Activated B cell treated with CpG ODN at 0.5 μM for 24 hours (primary cell): ENCODE measurements around the gene BNC2. TPM values are rescaled to one million over a fixed set of nuclear protein-coding genes. Genes with fewer than 3 reads are reported as not detected.

Experiments
- ATAC-seq: fragments of 200-7000 bp; cut with Tn5 transposase; one replicate; pipeline ENCODE4 v1.10.0; 2021; ENCODE audit warnings: low read depth, mild to moderate bottlenecking, moderate library complexity
- CTCF ChIA-PET: fragments of 350-600 bp; sonication (Branson Sonifier 250); formaldehyde crosslinking; loops from one replicate; lab custom pipeline; 2021; ENCODE audit warnings: antibody characterized with exemption; lab: Charles Lee
- POLR2A ChIA-PET: fragments of 350-600 bp; sonication (Branson Sonifier 250); formaldehyde crosslinking; loops from one replicate; lab custom pipeline; 2021; ENCODE audit warnings: antibody characterized with exemption; lab: Charles Lee
- DNase-seq: peaks from one replicate; pipeline ENCODE4 v3.0.0; 2022
- H3K27ac Mint-ChIP-seq: one replicate; pipeline ENCODE4 v1.8.0; 2020; ENCODE audit warnings: mixed read lengths
- H3K27me3 Mint-ChIP-seq: one replicate; pipeline ENCODE4 v1.8.0; 2021; ENCODE audit warnings: mixed read lengths
- H3K36me3 Mint-ChIP-seq: one replicate; pipeline ENCODE4 v1.8.0; 2021; ENCODE audit warnings: low read depth, mixed read lengths
- H3K4me1 Mint-ChIP-seq: one replicate; pipeline ENCODE4 v1.8.0; 2021; ENCODE audit warnings: mixed read lengths
- H3K4me3 Mint-ChIP-seq: one replicate; pipeline ENCODE4 v1.8.0; 2020; ENCODE audit warnings: mild to moderate bottlenecking, mixed read lengths
- H3K9me3 Mint-ChIP-seq: one replicate; pipeline ENCODE4 v1.8.0; 2020; ENCODE audit warnings: mixed read lengths
- intact Hi-C: fragments of 100-400 bp; cut with micrococcal nuclease; formaldehyde crosslinking; loops from one replicate; pipeline ENCODE4 v1.15.1; 2024
- total RNA-seq: library from RNA; stranded (reverse); gene quantifications from 2 replicates; pipeline ENCODE4 v1.2.3, GENCODE V29; 2022
- TF ChIP-seq, protein P1 (sequence below): fragments of 200-600 bp; IDR thresholded peaks from one replicate; pipeline ENCODE4 v1.8.0; 2022; ENCODE audit warnings: antibody characterized with exemption, mild to moderate bottlenecking

Gene BNC2
- total RNA-seq, 1 donor from 2014 or later: not detected

DNA sequence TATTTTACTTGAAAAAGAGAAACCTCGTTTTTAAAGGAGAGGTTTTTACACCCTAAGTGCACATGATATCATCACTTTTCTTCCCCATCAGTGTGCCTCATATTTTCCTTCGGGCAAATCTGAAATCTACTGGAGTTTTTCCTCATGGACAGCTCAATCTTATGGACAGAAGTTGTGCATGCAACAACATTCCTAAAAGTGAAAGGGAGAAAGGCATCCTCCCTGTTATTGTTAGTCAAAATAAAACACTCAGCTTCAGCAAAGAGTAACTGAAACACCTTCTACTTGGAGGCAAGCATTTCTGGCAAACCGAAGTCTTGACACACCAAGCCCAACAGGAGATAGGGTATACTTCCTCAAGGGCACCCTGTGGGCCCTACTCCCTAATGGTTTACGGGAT lies 217.9 kb downstream of the BNC2 start:
- intact Hi-C loops: no loop called here
- DNase-seq (no peak), ATAC-seq (no peak)
- ChIA-PET CTCF (no interaction called here), POLR2A (no interaction called here)
- Mint-ChIP-seq H3K36me3 (no peaks in the 10 kb centered on the region), H3K4me3 (no peak overlapping the region), H3K4me1 (no peaks in the 10 kb centered on the region), H3K27ac (no peak overlapping the region), H3K9me3 (no peaks in the 10 kb centered on the region), H3K27me3 (no peaks in the 10 kb centered on the region)
- TF ChIP-seq, protein P1, sequence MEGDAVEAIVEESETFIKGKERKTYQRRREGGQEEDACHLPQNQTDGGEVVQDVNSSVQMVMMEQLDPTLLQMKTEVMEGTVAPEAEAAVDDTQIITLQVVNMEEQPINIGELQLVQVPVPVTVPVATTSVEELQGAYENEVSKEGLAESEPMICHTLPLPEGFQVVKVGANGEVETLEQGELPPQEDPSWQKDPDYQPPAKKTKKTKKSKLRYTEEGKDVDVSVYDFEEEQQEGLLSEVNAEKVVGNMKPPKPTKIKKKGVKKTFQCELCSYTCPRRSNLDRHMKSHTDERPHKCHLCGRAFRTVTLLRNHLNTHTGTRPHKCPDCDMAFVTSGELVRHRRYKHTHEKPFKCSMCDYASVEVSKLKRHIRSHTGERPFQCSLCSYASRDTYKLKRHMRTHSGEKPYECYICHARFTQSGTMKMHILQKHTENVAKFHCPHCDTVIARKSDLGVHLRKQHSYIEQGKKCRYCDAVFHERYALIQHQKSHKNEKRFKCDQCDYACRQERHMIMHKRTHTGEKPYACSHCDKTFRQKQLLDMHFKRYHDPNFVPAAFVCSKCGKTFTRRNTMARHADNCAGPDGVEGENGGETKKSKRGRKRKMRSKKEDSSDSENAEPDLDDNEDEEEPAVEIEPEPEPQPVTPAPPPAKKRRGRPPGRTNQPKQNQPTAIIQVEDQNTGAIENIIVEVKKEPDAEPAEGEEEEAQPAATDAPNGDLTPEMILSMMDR: no peak

DNA sequence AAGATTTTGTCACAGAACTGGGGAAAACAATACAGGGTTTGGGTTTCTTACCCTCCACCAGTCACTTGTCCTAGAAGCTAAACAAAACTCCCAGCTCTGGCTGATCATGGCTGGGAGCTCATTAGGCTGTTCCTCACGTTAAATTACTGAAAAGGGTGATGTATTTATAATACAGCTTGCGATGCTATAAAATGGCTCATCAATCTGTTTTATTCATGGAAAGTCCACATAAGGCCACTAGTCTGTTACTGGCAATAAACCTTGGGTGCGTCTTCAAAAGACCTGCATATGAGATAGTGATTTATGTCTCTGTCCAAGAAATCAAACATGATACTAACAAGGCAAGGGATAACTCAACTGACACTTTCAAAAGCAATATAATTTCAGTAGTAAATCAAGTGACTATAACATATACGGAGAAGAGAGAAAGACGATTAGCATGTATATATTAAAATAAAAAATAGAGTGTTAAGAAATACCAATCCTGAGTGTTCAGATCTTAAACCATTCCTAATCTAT lies 219.0 kb downstream of the BNC2 start:
- ATAC-seq (no peak), DNase-seq (no peak)
- ChIA-PET CTCF (no interaction called here), POLR2A (no interaction called here)
- H3K36me3 Mint-ChIP-seq: no peaks in the 10 kb centered on the region
- no peaks in the 10 kb centered on the region for H3K4me1 Mint-ChIP-seq
- H3K27me3 Mint-ChIP-seq: no peaks in the 10 kb centered on the region
- no peaks in the 10 kb centered on the region for H3K9me3 Mint-ChIP-seq
- H3K4me3 Mint-ChIP-seq: no peak overlapping the region
- intact Hi-C loops: no loop called here
- TF ChIP-seq, protein P1: no peak
- H3K27ac Mint-ChIP-seq: no peak overlapping the region

DNA sequence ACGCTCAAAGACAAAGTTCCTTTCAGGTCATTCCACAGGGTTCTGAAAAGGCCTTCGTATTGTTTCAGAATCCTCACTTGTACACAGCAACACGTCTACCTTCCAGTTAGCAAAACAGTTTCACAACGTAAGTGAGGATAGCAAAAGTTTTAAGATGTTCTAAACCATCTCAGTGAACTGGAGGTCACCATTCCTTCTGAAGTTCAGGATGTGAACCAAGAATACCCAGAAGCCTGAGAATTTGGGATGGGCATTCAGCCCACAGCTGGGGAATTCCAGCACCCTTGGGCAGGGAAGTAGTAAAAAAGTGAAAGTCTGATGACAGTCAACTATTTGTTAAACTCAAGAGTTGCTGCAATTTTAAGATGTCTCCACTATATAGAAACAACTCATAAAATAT lies 224.5 kb downstream of the BNC2 start:
- no peak overlapping the region for H3K4me3 Mint-ChIP-seq
- DNase-seq: no peak

DNA sequence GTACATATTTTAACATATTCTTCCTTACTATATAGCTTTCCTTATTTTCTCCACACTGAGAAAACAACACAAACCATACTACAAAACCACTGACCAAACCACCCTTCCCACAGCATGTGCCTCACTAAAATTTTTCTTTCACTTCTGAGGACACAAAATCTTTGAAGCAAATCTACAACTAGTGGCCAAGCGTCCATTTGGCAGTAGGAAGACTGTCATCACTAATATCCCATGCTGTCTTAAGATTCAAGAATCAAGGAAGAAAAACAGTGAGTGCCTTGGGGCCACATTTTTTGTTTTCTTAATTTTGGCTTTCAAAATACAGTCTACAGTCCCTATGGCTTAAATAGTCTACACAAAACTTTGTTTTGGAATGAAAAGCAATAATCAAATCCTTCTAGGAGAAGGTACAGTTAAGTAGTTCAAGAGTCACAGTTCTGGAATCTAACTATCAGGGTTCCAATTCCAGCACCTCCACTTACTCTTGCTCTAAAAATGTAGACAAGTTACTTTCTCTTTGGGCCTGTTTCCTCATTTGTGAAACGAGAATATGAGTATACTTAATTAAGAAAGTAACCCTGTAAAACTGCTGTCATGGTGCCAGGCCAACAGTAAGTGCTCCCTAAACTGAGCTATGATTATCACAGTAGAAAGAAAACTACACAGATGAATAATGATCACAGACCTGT lies 227.9 kb downstream of the BNC2 start:
- Mint-ChIP-seq H3K4me1 (no peaks in the 10 kb centered on the region), H3K27ac (no peak overlapping the region)

More for the DNA sequence above, 224.5 kb downstream of the BNC2 start:
- Mint-ChIP-seq H3K4me1 (no peaks in the 10 kb centered on the region), H3K36me3 (no peaks in the 10 kb centered on the region), H3K27me3 (no peaks in the 10 kb centered on the region), H3K27ac (no peak overlapping the region), H3K9me3 (peaks cover 8% of the 10 kb centered on the region)
- ChIA-PET POLR2A (no interaction called here), CTCF (no interaction called here)
- intact Hi-C loops: no loop called here
- TF ChIP-seq, protein P1: no peak
- ATAC-seq: no peak

DNA sequence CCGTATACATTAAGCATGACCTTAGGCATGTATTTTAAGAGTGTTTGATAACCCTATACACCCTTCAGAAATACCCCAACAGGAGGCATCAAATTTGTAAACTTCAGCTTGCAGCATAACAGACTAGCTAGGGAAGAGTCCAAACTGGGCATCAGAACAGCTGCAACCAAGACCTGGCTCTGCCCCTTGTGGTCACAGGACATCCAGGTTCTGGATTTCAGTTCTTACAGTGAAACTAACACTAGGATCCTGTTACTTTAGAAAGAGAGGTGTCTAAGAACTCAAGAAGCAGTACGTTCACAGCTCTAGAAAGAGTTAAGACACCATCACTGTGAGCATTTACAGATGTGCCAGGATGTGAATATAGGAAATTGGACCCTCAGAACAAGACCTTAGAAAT lies 229.8 kb downstream of the BNC2 start:
- H3K27me3 Mint-ChIP-seq: no peaks in the 10 kb centered on the region
- POLR2A ChIA-PET: no interaction called here
- no peak for DNase-seq
- intact Hi-C loops: no loop called here
- no peaks in the 10 kb centered on the region for H3K36me3 Mint-ChIP-seq
- H3K27ac Mint-ChIP-seq: no peak overlapping the region
- H3K9me3 Mint-ChIP-seq: peaks cover 6% of the 10 kb centered on the region
- TF ChIP-seq, protein P1: no peak
- no peak overlapping the region for H3K4me3 Mint-ChIP-seq
- no peak for ATAC-seq
- CTCF ChIA-PET: no interaction called here
- no peaks in the 10 kb centered on the region for H3K4me1 Mint-ChIP-seq

More for the DNA sequence above, 227.9 kb downstream of the BNC2 start:
- intact Hi-C loops: no loop called here
- H3K36me3 Mint-ChIP-seq: no peaks in the 10 kb centered on the region
- H3K27me3 Mint-ChIP-seq: no peaks in the 10 kb centered on the region
- TF ChIP-seq, protein P1: no peak
- H3K9me3 Mint-ChIP-seq: peaks cover 8% of the 10 kb centered on the region
- ATAC-seq (no peak), DNase-seq (no peak)
- CTCF ChIA-PET: no interaction called here
- POLR2A ChIA-PET: no interaction called here
- H3K4me3 Mint-ChIP-seq: no peak overlapping the region
